Activated CD4-positive, alpha-beta T cell treated with anti-CD3 and anti-CD28 coated beads for 24 hours (primary cell): ENCODE results near the gene SLC16A7.

Source experiments
- DNase-seq, 2 donors: peaks; one replicate each; pipeline ENCODE4 v3.0.0-alpha.2; 2020; ENCODE audit warnings: low read depth in 2 of 2

The SLC16A7 gene

GRCh38 chr12:59624732-59625460 lies 29.1 kb downstream of the SLC16A7 start:
- DNase-seq = no peak

DNA sequence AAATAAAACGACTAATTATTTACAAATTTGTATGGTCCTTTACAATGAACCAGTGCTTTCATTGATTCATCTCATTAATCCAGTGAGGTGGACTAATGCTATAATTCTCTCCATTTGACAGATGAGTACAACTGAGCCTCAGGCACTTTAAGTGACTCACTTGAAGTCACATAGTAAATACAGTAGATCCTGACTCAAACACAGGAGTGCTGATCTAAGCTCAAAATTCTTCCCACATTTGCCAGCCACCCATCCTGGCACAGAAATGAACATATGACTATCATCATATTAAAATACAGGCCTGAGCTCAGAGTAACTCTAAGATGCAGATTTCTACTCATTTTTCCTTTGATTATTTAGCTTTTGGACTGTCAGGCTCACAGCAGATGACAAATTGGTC lies 30.6 kb downstream of the SLC16A7 start:
- no peak for DNase-seq

DNA sequence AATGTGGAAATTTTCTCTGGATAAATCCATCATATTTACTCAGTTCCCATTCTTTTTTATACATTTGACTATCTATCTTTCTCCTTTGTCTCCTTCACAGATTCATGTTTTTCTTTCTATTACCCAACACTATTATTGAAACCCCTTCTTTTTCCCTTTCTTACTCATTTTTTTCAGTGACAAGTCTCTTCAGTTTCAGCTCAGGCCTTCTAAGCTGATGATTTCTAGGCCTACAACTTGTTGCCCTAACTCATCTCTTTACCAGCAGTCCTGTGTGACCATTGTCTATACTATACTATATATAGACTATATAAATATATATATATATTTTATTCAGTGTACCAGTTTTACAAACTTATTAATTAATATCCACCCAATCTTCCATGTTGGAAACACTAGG lies 31.8 kb downstream of the SLC16A7 start:
- DNase-seq = no peak

- DNase-seq = no peak
Measured at GRCh38 chr12:59629890-59630289, 34.1 kb downstream of the SLC16A7 start.

DNA sequence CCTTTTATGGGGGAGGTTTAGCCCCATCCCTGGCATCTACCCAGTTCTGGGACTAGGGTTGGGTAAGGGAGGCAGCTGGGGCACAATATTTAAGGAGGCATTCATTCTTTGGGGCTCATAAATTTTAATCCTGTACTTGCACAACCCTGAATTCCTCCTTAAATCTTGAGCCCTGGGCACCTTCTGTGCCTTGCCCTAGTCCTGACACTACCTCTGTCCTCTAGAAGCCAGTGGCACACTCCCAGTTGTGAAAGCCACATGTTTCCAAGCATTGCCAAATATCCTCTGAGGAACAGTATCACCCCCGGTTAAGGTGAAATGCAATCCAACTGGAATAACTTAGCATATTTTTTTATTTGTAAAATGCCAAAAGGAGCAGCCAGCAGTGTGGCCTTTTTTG lies 36.6 kb downstream of the SLC16A7 start:
- DNase-seq = no peak

DNA sequence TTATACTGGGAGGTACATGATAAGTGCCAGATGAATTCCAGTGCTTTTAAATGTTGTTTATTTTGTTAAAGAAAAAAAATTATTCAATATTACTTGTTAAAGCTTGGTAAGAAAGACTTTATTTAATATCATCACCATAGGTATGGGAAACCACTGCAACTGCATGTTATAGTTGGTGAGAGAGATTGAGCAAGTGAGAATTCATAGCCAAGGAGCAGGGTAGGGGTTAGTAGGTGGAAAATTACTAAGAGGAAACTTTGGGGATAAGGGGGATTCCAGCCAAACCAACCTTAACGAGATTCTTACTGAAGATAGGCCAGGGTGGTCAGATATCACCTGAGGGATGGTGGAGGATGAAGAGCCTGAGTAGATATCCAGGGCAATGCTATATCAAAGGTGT lies 38.4 kb downstream of the SLC16A7 start:
- DNase-seq = no peak

- DNase-seq = no peak
Measured at GRCh38 chr12:59636945-59637691, 41.3 kb downstream of the SLC16A7 start.

- DNase-seq = no peak
Measured at GRCh38 chr12:59637692-59638070, 41.9 kb downstream of the SLC16A7 start.

DNA sequence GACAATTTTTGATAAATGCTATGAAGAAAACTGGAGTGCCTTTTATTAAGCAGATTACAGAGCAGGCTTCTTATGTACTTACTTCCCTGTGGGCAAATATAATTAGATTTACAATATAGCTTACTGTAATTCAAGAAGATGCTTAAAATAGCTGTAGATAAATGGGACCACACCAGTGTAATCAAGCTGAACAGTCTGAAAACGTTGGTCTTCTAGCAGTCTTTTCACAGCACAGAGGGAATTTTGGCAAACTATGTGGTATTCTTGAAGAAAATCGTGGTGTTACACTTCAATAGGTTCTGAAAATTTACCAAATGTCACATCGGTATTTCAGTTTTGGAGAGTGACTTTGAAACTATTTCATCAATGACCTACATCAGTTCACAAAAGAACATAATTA lies 47.7 kb downstream of the SLC16A7 start:
- no peak for DNase-seq

- no peak for DNase-seq
Measured at GRCh38 chr12:59645242-59645641, 49.4 kb downstream of the SLC16A7 start.

DNA sequence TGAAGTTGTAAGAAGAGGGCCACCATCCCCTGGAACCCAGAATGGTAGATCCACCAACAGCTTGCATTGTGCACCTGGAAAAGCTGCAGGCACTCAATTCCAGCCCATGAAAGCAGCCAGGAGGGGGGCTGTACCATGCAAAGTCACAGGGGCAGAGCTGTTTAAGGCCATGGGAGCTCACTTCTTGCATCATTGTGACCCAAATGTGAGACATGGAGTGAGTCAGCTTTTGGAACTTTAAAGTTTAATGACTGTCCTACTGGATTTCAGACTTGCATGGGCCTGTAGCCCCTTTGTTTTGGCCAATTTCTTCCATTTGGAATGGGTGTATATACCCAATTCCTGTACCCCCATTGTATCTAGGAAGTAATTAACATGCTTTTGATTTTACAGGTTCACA lies 50.8 kb downstream of the SLC16A7 start:
- no peak for DNase-seq

DNA sequence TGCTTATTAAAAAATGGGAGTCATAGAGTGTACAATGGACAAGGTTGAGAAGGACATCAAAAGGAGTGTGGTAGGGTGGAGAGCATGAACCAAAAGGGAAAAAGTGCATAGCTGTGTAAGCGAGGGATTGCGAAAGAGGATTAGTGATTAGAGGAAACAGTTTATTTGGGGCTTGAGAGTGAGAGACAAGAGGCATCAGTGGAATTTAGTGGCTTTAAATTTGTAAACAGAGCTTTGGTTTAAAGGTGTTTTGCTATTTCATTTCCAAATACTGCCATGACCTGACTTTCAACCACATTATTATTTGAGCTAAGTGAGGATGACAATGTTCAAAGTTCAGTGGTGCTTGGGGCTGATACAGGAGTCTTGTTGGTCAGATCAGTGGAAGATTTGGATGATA lies 53.4 kb downstream of the SLC16A7 start:
- DNase-seq = no peak

DNA sequence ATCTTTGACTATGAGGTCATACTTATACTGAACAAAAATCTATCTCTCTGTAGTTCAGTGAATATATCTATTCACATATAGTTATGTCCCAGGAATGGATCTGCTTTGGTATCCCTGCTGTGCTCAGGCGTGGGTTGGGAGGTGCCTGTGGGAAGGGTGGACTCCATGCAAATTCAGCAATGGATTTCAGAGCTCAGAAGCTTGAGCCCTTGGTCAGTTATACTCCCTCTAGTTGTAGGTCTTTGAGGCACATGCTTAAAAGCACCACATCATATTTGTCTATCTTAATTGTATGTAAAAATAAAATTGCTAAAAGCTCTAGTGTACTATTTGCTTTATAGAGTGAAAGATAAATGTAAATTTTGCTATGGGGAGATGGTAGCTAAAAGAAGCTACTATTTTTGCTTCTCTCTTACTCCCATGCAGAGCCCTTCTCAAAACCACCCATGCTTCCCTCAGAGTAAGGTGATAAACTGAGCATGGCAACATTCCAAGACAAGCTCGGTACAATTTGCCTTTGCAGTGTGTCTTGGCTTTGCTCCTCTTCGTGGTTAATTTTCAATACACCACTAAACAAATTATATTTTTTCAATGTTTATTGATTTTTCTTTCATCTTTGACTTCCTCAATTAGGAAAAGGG lies 54.9 kb downstream of the SLC16A7 start:
- DNase-seq = no peak

GRCh38 chr12:59651229-59651920 lies 55.5 kb downstream of the SLC16A7 start:
- DNase-seq = no peak

DNA sequence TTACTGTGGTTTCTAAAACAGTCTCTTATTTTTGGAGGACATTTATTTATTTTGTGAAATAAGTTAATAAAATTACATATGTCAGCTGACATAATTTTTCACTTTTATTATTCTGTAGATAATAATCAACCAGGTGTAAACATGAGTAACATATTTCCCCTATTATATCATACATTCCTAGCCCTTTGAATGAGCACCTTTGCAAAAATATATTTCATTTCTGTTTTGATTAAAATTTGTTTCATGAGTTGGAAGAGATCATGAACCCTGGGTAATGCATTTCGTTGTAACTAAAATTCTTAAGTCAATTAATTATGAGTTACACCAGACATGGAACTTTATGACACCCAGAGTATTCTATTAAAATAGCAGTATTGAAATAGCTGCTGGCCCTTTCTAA lies 56.3 kb downstream of the SLC16A7 start:
- no peak for DNase-seq

- no peak for DNase-seq
Measured at GRCh38 chr12:59654061-59654460, 58.2 kb downstream of the SLC16A7 start.

- DNase-seq = no peak
Measured at GRCh38 chr12:59657266-59657665, 61.4 kb downstream of the SLC16A7 start.

DNA sequence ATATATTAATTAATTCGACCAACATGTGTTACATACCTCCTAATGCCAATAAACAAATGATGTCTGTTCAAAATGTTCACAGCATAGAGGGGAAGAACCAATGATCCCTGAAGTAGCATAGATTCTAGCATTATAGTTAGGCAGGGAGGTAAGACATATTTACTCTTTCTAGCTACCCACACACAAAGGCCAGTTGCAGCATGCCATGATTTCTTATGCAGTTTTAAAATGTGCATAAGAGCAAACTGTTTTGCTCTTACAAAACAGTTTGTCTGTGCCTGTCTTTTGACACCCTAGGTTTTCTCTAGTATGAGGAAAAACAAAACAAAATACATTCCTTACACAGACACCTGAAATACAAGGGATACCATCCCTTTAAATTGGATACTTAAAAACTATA lies 61.9 kb downstream of the SLC16A7 start:
- DNase-seq = no peak

DNA sequence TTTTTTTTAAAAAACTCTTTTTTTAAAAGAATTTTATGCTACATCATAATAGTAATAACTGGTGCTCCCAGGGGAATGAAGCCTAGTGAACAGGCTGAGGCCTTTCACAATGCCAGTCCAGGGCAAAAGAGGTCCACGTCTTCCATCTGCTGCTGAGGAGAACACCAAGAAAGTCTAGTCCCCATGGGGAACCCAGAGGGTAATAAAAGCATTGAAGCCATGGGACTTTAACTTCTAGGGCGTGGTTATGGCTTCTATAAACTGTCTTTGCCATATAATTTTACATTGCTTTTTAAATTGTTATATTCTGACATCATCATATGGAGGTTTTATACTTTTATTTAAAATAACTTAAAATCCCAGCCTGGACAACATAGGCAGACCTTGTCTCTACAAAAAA lies 64.3 kb downstream of the SLC16A7 start:
- DNase-seq = no peak

GRCh38 chr12:59660921-59661597 lies 65.2 kb downstream of the SLC16A7 start:
- no peak for DNase-seq

DNA sequence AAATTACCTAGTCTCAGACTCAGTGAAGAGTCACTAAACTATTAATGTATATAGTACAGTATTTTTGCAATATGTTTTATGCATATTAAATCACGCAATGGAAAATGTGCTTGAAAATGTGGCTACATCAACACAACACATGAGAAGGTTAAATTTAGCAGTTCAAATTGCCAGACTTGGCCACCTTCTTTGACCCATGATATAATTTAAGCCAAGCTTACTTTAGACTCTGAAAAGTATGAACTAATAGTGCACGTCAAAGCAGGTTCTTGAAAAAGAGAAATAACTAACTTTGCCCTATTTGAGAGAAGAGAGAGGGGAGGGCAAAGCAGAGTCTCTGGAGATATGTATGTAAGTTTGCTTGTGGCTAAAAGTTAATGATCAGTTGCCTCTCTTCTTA lies 68.7 kb downstream of the SLC16A7 start:
- no peak for DNase-seq

- no peak for DNase-seq
Measured at GRCh38 chr12:59665701-59666100, 69.9 kb downstream of the SLC16A7 start.
